Effector CD4-positive, alpha-beta T cell (primary cell): Measurements from ENCODE around the gene RGS9BP.
"Not testable (repeated sequence)": the region's sequence is repeated elsewhere in the genome, so short reads cannot be mapped to it uniquely, and the experiment has no call there.

Experiments used
- DNase-seq: peaks from one replicate; pipeline ENCODE4 v3.0.0-alpha.2; 2020

The RGS9BP gene

GRCh38 chr19:32672841-32673240, 2.8 kb upstream of the RGS9BP start:
- DNase-seq, result no peak

- DNase-seq, result no peak
Observed at GRCh38 chr19:32673573-32673972, 2.1 kb upstream of the RGS9BP start.

GRCh38 chr19:32674153-32674930, 1.3 kb upstream of the RGS9BP start:
- DNase-seq, result no peak

DNA sequence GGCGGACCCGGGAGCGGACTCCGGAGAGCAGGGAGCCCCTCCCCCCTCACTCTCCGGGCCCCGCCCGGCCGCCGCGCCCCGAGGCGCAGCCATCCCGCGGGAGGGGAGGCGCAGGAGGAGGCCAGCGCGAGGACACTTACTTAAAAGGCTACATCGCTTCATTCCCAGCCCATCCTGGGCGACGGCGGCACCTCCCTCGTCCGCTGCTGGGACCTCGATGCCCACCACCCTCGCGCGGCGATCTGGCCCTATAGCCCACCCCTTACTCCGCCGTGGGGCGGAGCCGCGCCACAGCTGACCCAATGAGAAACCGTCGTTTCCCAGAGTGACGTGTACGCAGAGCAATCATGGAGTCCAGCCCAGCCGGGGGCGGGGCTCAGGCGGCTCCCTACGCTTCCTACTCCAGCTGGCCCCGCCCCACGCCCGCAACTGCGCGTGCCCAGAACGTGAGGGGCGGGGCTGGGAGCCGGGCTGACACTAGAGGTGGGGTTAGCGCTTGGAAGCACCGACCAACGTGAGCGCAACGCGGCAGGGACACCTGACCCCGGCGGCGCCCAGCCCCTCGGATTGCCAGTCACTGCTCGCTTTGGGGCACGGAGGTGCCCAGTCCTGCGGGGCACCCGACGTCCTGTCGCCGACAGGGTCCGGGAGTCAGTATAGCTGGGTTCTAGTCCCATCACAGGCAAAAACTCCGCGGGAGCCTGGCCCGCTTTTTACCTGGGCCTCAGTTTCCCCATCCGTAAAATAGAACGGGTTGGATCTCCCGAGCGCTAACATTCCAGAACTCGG, 523 bp upstream of the RGS9BP start, which contains the start of gene ANKRD27:
TSS of gene ANKRD27 (minus strand) at position 250 of the 789 bp plus-strand sequence. CDS start 16,165 bp downstream, outside the sequence.
- DNase-seq, result peak; percentile 97

GRCh38 chr19:32676186-32676894, 692 bp downstream of the RGS9BP start:
- DNase-seq, result no peak

- no peak for DNase-seq
Observed at GRCh38 chr19:32676895-32677359, 1.3 kb downstream of the RGS9BP start.

DNA sequence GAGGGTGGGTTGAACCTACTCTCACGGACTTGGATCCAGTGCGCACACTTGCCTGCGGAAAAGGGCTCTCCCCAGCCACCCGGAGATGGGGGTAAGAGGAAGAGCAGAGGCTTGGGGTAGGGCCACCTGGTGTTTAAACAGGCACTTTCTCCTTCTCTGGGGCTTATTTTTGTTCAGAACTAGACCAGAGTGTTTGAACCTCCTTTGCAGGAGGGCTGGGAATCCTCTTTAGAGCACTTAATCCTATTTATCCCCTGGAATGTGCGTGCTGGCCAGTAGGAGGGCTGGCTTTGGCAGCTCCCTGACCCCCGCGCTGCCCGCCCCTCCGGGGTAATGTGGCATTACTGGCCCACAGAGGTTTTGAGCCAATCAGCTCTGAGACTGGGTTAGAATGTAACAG, 2.0 kb downstream of the RGS9BP start:
- no peak for DNase-seq

GRCh38 chr19:32680986-32681385, 5.3 kb downstream of the RGS9BP start:
- DNase-seq, result no peak

- no peak for DNase-seq
Observed at GRCh38 chr19:32682317-32682716, 6.7 kb downstream of the RGS9BP start.

DNA sequence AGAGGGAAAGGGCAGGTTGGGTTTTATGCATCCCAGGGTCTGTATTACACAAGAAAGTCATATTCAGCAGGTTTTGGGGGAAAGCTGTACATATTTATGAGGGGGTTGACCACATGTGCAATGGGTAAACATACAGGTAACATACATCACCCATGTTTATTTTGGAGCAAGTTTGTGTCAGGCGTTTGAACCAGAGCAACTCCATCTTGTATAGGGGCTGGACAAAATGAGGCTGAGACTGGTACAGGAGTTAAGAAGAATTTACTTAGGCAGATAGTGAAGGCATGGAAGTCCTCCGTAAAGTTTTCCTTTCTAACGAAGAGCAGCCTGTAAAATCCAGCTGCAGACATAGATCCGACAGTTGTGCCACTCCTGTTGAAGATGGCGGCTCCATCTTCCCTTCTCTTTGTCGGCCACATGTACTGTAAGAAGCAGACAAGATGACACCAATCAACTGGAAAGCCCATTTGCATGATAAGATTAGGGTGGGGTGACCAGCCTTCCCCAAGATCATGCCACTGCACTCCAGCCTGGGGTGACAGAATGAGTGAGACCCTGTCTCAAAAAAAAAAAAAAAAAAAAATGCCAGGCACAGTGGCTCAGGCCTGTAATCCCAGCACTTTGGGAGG, 11.3 kb downstream of the RGS9BP start:
- DNase-seq, result no peak

- no peak for DNase-seq
Observed at GRCh38 chr19:32687681-32688080, 12.0 kb downstream of the RGS9BP start.

GRCh38 chr19:32688311-32688710, 12.7 kb downstream of the RGS9BP start:
- no peak for DNase-seq

DNA sequence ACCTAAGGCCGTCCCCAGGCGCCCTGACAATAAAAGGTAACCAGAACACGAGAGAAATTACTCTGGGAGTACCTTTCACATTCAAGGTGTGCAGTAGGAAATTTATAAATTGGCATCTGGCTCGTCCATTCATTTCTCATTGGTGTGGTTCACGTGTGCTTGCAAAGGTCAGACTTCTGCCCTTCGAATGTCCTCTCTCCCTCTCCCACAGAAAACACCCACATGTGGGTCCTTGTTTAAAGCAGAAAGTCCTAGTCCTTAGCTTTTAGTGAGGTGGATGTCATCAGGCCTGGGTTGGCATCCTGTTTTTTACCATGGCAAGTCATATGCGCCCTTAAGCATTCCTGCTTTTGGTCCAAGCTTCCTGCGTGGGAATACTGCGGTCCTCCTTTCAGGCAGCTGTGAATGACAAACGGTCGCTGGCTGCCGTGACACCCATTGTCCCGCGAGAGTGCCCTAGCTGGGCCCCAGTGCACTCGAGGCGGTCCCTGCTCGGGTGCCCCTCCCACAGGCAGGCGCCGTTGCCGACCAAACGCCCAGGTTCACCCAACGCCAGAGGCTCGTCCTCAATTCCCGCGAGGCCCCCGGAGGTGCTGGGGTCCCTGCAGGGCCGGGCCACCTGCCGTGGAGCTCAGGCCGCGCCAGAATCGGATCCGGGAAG, 15.8 kb downstream of the RGS9BP start, which contains the start of gene NUDT19:
TSS of gene NUDT19 (plus strand) at position 531 of the 661 bp plus-strand sequence. CDS start 140 bp downstream, outside the sequence.
- peak; percentile 55 for DNase-seq

DNA sequence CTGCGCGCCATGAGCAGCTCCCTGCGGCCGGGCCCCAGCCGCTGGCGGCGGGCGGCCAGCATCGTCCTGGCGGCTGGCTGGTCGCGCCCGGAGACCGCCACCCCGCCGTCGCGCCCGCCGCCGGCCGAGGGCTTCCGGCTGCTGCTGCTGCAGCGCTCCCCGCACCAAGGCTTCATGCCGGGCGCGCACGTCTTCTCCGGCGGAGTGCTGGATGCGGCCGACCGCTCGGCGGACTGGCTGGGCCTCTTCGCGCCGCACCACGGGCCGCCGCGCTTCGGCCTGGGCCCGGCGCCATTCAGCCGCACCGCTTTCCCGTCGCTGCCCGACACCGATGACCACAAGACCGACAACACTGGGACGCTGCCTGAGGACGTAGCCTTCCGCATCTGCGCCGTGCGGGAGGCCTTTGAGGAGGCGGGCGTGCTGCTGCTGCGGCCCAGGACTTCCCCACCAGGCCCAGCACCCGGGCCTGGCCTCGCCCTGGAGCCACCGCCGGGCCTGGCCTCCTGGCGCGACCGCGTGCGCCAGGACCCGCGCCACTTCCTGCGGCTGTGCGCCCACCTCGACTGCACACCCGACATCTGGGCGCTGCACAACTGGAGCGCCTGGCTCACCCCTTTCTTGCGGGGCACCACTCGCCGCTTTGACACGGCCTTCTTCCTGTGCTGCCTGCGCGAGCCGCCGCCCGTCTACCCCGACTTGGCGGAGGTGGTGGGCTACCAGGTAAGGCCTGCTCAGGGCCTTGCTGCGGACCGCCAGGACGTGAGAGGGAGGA, 16.5 kb downstream of the RGS9BP start:
- peak; percentile 11 for DNase-seq

GRCh38 chr19:32692727-32693061, 17.0 kb downstream of the RGS9BP start:
- DNase-seq, result no peak

GRCh38 chr19:32693151-32694108, 17.8 kb downstream of the RGS9BP start:
- DNase-seq, result not testable (repeated sequence)

DNA sequence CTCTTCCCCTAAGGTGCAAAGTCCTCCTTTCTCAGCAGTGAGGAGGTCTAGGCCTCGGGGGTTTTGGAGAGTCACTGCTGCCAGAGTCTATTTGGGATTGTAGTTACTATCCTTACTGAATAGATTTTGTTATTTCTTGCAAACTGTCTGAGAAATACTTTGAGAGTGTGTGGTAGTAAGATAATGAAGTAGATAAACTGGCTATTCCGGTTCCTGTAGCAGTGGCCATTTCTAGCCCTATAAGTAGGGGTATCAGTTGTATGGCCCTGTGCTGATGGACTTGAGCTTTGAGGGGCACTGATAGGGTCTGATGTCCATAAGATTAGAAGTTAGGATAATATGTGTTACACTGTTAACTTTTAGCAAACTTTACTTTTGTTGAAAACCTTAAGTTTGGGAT, 18.7 kb downstream of the RGS9BP start:
- DNase-seq, result not testable (repeated sequence)

- not testable (repeated sequence) for DNase-seq
Observed at GRCh38 chr19:32694851-32695250, 19.2 kb downstream of the RGS9BP start.

GRCh38 chr19:32695506-32695905, 19.9 kb downstream of the RGS9BP start:
- DNase-seq, result not testable (repeated sequence)

DNA sequence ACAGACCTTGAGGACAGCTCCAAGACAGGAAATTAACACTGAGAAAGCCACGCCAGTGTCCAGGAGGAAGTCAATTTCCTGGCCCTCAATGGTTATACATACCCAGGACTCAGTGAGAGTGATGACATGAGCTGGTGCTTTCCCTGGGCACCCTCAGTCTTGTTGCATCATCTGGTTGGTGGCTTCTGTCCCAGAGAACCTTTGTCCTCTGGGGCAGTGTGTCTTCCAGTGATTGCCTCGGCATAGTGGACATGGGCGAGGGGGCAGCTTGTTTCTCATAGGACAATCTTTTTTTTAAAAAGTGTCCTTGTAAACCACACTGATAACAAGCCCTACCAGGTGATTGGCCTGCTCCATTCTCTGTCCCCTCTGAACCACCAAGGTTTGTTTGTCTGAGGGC, 21.1 kb downstream of the RGS9BP start:
- DNase-seq, result not testable (repeated sequence)
